Uterus (tissue), 4 donors: Measurements from ENCODE around the gene GCLC. TPM values are rescaled to one million over a fixed set of nuclear protein-coding genes. Genes with fewer than 3 reads are reported as not detected.

Experiments used
- DNase-seq, 2 donors: peaks; one replicate each; pipeline ENCODE4 v3.0.0-alpha.2; 2019 to 2020
- H3K27ac ChIP-seq, 2 donors: fragments of 200-600 bp; sonication (generic); 1 replicate in 1 of 2; 2 replicates in 1 of 2; pipeline ENCODE4 v1.5.1; 2016 to 2018
- H3K27me3 ChIP-seq, 2 donors: fragments of 200-600 bp; sonication (generic); one replicate each; pipeline ENCODE4 v1.5.1; 2018 to 2019; ENCODE audit warnings: control low read depth in 1 of 2
- H3K36me3 ChIP-seq, 2 donors: fragments of 200-600 bp; sonication (generic); one replicate each; pipeline ENCODE4 v1.5.1; 2019; ENCODE audit warnings: control low read depth in 1 of 2
- H3K4me1 ChIP-seq, 2 donors: fragments of 200-600 bp; sonication (generic); one replicate each; pipeline ENCODE4 v1.5.1; 2018 to 2019; ENCODE audit warnings: control low read depth in 1 of 2
- H3K4me3 ChIP-seq, 2 donors: fragments of 200-600 bp; sonication (generic); 1 replicate in 1 of 2; 2 replicates in 1 of 2; pipeline ENCODE4 v1.5.1; 2018 to 2019; ENCODE audit warnings: mild to moderate bottlenecking in 1 of 2
- H3K9me3 ChIP-seq, 2 donors: fragments of 200-600 bp; sonication (generic); one replicate each; pipeline ENCODE4 v1.5.1; 2019; ENCODE audit warnings: control low read depth in 1 of 2
- POLR2A ChIP-seq, 2 donors: fragments of 450-650 bp; IDR thresholded peaks; one replicate each; pipeline ENCODE4 v1.6.1; 2016; ENCODE audit warnings: antibody characterized with exemption in 2 of 2, mild to moderate bottlenecking in 1 of 2, moderate library complexity in 1 of 2
- intact Hi-C: fragments of 100-400 bp; cut with DNase I; formaldehyde crosslinking; loops from one replicate; pipeline ENCODE4 v1.15.1; 2023; ENCODE audit warnings: low total_unique reads
- total RNA-seq, 4 donors: library from RNA; depleted of rRNA in 3 of 4; stranded (reverse); fragments of >200 nt in 3 of 4; gene quantifications; one replicate each; pipeline versions ENCODE4 v1.1.0 to v1.2.4, GENCODE V29; 2014 to 2023
- TF ChIP-seq, protein P1 (sequence below), 4 experiments: fragments of 200-600 bp in 2 of 4; fragments of 450-650 bp in 2 of 4; sonication (generic) in 2 of 4; IDR thresholded peaks; one replicate each; pipeline ENCODE4 v1.5.1; 2016 to 2019; ENCODE audit warnings: antibody characterized with exemption in 4 of 4, mild to moderate bottlenecking in 2 of 4, moderate library complexity in 1 of 4
- donor health status: DM: yes; HTN: yes; CAD: no.

GCLC gene
- total RNA-seq, 4 donors from 2014 or later, result 20.0 to 41.0 (median 32.7) TPM

DNA sequence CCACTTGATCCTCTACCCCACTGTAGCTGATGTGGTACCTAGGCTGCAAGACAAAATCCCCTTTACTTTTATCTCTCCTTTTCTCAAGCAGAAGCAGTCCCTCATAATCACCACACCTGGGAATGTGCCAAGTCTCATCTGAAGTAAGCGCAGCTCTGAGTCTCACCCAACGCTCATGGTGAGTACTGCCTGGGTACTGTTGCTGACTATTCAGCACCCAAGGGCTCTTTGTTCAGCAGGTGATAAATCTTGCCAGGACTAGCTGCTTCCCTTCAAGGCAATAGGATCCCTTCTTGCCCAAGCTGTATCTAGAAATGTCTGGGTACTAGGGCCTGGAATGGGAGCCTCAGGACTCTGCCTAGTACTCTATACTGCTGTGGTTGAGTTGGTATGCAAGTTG, 70.9 kb downstream of the GCLC start:
- no peaks in the 10 kb centered on the region for H3K27me3 ChIP-seq
- H3K9me3 ChIP-seq, result no peaks in the 10 kb centered on the region
- no peak for TF ChIP-seq POLR2A (IDR thresholded peaks at IDR 0.05)
- TF ChIP-seq, protein P1, sequence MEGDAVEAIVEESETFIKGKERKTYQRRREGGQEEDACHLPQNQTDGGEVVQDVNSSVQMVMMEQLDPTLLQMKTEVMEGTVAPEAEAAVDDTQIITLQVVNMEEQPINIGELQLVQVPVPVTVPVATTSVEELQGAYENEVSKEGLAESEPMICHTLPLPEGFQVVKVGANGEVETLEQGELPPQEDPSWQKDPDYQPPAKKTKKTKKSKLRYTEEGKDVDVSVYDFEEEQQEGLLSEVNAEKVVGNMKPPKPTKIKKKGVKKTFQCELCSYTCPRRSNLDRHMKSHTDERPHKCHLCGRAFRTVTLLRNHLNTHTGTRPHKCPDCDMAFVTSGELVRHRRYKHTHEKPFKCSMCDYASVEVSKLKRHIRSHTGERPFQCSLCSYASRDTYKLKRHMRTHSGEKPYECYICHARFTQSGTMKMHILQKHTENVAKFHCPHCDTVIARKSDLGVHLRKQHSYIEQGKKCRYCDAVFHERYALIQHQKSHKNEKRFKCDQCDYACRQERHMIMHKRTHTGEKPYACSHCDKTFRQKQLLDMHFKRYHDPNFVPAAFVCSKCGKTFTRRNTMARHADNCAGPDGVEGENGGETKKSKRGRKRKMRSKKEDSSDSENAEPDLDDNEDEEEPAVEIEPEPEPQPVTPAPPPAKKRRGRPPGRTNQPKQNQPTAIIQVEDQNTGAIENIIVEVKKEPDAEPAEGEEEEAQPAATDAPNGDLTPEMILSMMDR (IDR thresholded peaks at IDR 0.05), result no peak
- no peaks in the 10 kb centered on the region for H3K4me1 ChIP-seq
- no peak overlapping the region for H3K27ac ChIP-seq
- intact Hi-C loops, result no loop called here
- DNase-seq, result no peak
- no peaks in the 10 kb centered on the region for H3K36me3 ChIP-seq
- no peak overlapping the region for H3K4me3 ChIP-seq

DNA sequence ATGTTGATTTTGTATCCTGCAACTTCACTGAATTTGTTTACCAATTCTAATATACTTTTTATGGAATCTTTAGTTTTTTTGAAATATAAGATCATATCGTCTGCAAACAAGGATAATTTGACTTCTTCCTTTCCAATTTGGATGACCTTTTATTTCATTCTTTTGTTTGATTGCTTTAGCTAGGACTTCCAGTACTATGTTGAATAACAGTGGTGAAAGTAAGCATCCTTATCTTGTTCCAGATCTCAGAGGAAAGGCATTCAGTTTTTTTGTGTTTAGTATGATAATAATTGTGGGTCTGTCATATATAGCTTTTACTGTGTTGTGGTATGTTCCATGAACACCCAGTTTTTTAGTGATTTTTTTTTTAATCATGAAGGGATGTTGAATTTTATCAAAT, 75.7 kb downstream of the GCLC start:
- intact Hi-C loops, result no loop called here
- no peaks in the 10 kb centered on the region for H3K27me3 ChIP-seq
- H3K4me1 ChIP-seq, result peaks cover 0 to 5% of the 10 kb centered on the region in 2 donors
- H3K27ac ChIP-seq, result no peak overlapping the region
- no peaks in the 10 kb centered on the region for H3K36me3 ChIP-seq
- DNase-seq, result no peak
- TF ChIP-seq POLR2A (IDR thresholded peaks at IDR 0.05), result no peak
- TF ChIP-seq, protein P1 (IDR thresholded peaks at IDR 0.05), result no peak
- H3K4me3 ChIP-seq, result no peak overlapping the region
- H3K9me3 ChIP-seq, result no peaks in the 10 kb centered on the region

DNA sequence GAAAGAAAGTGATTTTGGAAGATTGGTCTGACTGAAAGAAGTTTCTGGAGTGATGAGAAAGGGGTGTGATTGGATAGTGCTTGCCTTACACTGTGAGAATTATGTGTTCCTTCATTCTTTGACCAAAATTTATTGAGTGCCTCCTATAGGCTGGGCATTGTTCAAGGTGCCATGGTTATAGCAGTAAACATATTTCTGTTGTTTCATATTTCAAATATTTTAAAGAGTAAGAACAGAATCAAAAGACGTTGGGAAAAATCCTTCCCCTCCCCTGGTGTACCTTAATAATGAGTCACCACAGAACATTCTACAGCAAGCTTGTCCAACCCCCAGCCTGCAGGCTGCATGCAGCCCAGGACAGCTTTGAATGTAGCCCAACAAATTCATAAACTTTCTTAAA, 78.6 kb downstream of the GCLC start:
- Histone ChIP-seq H3K4me3 (no peak overlapping the region), H3K27me3 (no peaks in the 10 kb centered on the region), H3K36me3 (no peaks in the 10 kb centered on the region), H3K9me3 (no peaks in the 10 kb centered on the region), H3K4me1 (peaks cover 0 to 5% of the 10 kb centered on the region in 2 donors), H3K27ac (peak overlapping the region; percentile 70 to 74)
- TF ChIP-seq, protein P1 (IDR thresholded peaks at IDR 0.05), result no peak
- TF ChIP-seq POLR2A (IDR thresholded peaks at IDR 0.05), result no peak
- intact Hi-C loops, result no loop called here
- no peak for DNase-seq

DNA sequence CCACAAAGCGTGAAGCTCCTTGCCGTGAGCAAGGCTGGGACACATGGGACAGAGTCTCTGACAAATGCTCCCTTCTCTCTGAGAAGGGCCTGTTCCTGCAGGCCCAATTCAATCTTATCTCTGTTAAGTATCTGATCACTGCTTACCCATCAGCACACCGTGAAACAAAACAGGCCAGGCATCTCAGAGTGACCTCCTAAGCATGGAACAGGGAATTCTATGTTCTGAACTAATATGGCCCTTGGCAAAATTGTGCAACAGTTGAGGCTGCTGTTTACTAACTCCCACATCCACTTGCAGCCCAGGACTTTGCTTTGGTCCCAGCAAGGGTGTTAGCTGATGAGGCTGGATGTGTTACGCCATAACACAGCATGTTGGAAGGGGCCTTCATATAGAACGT, 79.2 kb downstream of the GCLC start:
- Histone ChIP-seq H3K27ac (peak overlapping the region; percentile 70 to 74), H3K9me3 (no peaks in the 10 kb centered on the region), H3K36me3 (no peaks in the 10 kb centered on the region), H3K27me3 (no peaks in the 10 kb centered on the region), H3K4me1 (peaks cover 0 to 5% of the 10 kb centered on the region in 2 donors), H3K4me3 (no peak overlapping the region)
- no peak for TF ChIP-seq POLR2A (IDR thresholded peaks at IDR 0.05)
- TF ChIP-seq, protein P1 (IDR thresholded peaks at IDR 0.05), result no peak
- intact Hi-C loops, result no loop called here
- DNase-seq, result peak in 1 of 2 donors; percentile 62

DNA sequence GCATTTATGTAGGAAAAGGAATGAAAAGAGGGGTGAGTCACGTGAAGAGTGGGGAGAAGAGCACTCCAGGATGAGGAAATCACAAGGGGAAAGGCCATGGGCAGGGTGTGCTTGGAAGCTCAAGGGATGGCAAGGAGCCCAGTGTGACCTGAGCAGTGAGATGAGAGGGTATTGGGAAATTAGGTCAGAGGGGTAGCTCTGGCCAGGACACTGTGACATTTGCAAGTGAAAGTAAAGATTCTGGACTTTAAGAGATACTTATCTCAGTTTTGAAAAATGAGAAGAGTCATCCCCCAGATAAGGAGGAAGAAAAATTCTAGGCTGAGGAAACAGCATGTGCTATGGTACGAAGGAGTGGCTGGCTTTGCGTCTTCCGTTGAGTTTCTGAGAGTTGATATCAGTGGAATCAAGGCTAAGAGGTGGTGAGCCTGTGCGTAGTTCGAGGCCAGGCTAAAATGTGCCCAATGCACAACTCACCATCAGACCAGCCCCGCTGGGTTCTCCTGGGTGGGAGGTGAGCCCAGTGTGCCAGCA, 79.9 kb downstream of the GCLC start:
- DNase-seq, result peak; percentile 83 to 92
- Histone ChIP-seq H3K4me3 (no peak overlapping the region), H3K4me1 (peaks cover 0 to 5% of the 10 kb centered on the region in 2 donors), H3K9me3 (no peaks in the 10 kb centered on the region), H3K36me3 (no peaks in the 10 kb centered on the region), H3K27me3 (no peaks in the 10 kb centered on the region), H3K27ac (peak overlapping the region; percentile 70 to 74)
- TF ChIP-seq POLR2A (IDR thresholded peaks at IDR 0.05), result no peak
- TF ChIP-seq, protein P1 (IDR thresholded peaks at IDR 0.05), result no peak
- intact Hi-C loops, result no loop called here
